NT2/D1 (cell line): ENCODE measurements around the gene KRT38.

Experiments used
- SUZ12 ChIP-seq: IDR thresholded peaks from 2 replicates; pipeline ENCODE4 v1.6.1; 2011; ENCODE audit not compliant: insufficient read length, insufficient read depth; ENCODE audit errors: extremely low read depth
- YY1 ChIP-seq: IDR thresholded peaks from 2 replicates; pipeline ENCODE4 v1.6.1; 2011; ENCODE audit not compliant: insufficient read length, insufficient read depth
- ZNF274 ChIP-seq: IDR thresholded peaks from 2 replicates; pipeline ENCODE4 v1.6.1; 2011; ENCODE audit warnings: mild to moderate bottlenecking, low read depth, low read length

GRCh38 chr17:41474863-41475262 lies 34.1 kb upstream of the KRT38 start:
- no peak for TF ChIP-seq SUZ12
- no peak for TF ChIP-seq YY1
- TF ChIP-seq ZNF274: no peak
